ENCODE measurements around the gene HNRNPUL1. TPM values are rescaled to one million over a fixed set of nuclear protein-coding genes. Genes with fewer than 3 reads are reported as not detected.
A peak's percentile ranks its signal among the peaks of the same experiment; 100 is the strongest.

The HNRNPUL1 gene
- total RNA-seq: 79.3 TPM
- 123 TPM for polyA plus RNA-seq

- under 1% methylated on average over 55 of the region's 55 CpGs for WGBS
- H3K36me3 ChIP-seq (ENCODE audit: insufficient read depth): peaks cover 2% of the 10 kb centered on the region
Measured at GRCh38 chr19:41263850-41264580, at the start of gene HNRNPUL1. TSS of gene HNRNPUL1 (plus strand) at chr19:41264372. CDS start at chr19:41264504, 132 bp downstream.

GRCh38 chr19:41217741-41218140 is 46.4 kb upstream of the HNRNPUL1 start:
- H3K27ac ChIP-seq (ENCODE audit: low read depth): no peak overlapping the region
- H3K4me3 ChIP-seq (ENCODE audit: low read depth, low read length): no peak overlapping the region
- 62% methylated on average over 7 of the region's 7 CpGs for WGBS
- DNase-seq (ENCODE audit: extremely low spot score): no peak
- H3K36me3 ChIP-seq (ENCODE audit: insufficient read depth): no peaks in the 10 kb centered on the region
- no peaks in the 10 kb centered on the region for H3K4me1 ChIP-seq (ENCODE audit: insufficient read depth)

More at GRCh38 chr19:41263850-41264580, at the start of gene HNRNPUL1:
- Histone ChIP-seq H3K27ac (ENCODE audit: low read depth) (peak within 1 kb of the TSS; percentile 98), H3K4me1 (ENCODE audit: insufficient read depth) (peaks cover 2% of the 10 kb centered on the region), H3K4me3 (ENCODE audit: low read depth, low read length) (peak within 1 kb of the TSS; percentile 85)
- DNase-seq (ENCODE audit: extremely low spot score): peak; percentile 100

DNA sequence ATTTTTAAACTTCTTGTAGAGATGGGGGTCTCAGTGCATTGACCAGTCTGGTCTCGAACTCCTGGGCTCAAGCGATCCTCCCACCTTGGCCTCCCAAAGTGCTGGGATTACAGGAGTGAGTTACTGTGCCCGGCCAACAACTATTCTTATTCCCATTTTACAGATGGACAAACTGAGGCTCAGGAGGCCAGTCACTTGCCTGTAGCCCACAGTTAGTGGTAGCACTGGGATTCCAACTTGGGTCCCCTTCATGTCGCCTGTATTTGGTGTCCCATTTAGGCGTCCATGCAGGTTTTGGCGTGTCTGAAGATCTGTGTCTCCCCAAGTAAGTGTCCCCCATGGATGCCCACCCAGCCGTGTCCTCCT is 45.9 kb upstream of the HNRNPUL1 start:
- peak overlapping the region; percentile 94 for H3K27ac ChIP-seq (ENCODE audit: low read depth)
- H3K36me3 ChIP-seq (ENCODE audit: insufficient read depth): no peaks in the 10 kb centered on the region
- H3K4me1 ChIP-seq (ENCODE audit: insufficient read depth): no peaks in the 10 kb centered on the region
- peak overlapping the region; percentile 70 for H3K4me3 ChIP-seq (ENCODE audit: low read depth, low read length)
- WGBS: 61% methylated on average over 7 of the region's 7 CpGs
- DNase-seq (ENCODE audit: extremely low spot score): no peak

- Histone ChIP-seq H3K36me3 (ENCODE audit: insufficient read depth) (no peaks in the 10 kb centered on the region), H3K4me1 (ENCODE audit: insufficient read depth) (no peaks in the 10 kb centered on the region), H3K4me3 (ENCODE audit: low read depth, low read length) (peak within 1 kb of the TSS; percentile 70), H3K27ac (ENCODE audit: low read depth) (peak within 1 kb of the TSS; percentile 94)
- DNase-seq (ENCODE audit: extremely low spot score): peak; percentile 91
- 3% methylated on average over 32 of the region's 32 CpGs for WGBS
Measured at GRCh38 chr19:41218615-41219507, 45.3 kb upstream of the HNRNPUL1 start, which contains the start of gene AXL. TSS of gene AXL (plus strand) at chr19:41219223. CDS start at chr19:41219393, 170 bp downstream.

DNA sequence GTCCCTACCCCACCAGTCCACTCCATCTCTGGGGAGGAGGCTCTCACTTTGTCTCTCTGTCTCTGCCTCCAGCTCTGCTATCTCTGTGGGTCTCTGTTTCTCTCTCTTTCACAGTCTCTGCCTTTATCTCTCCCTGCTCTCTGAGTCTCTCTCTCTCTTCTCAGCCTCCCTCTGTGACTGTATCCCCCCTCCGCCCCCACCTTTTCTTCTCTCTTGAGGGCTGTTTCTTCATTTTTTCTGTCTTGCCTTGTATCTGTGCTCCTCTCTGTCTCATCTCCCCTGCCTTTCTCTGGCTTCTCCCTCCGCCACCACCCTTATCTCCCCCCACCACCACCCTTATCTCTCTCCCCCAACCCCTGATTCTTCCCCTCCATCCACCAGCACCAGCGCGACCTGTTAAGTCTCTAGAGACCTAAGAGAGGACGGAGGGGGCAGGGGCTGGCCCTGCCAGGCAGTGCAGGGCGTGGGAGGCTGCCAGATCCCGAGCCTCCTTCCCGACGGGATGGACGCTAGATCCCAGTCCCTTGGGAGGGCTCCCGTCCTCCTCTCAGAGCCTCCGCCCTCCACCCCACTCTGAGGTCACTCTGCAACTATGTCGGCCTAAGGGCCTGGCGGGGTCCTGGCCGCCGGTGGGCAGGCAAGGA is 44.1 kb upstream of the HNRNPUL1 start:
- no peaks in the 10 kb centered on the region for H3K36me3 ChIP-seq (ENCODE audit: insufficient read depth)
- DNase-seq (ENCODE audit: extremely low spot score): no peak
- peak overlapping the region; percentile 94 for H3K27ac ChIP-seq (ENCODE audit: low read depth)
- H3K4me3 ChIP-seq (ENCODE audit: low read depth, low read length): peak overlapping the region; percentile 70
- no peaks in the 10 kb centered on the region for H3K4me1 ChIP-seq (ENCODE audit: insufficient read depth)
- 16% methylated on average over 16 of the region's 16 CpGs for WGBS

DNA sequence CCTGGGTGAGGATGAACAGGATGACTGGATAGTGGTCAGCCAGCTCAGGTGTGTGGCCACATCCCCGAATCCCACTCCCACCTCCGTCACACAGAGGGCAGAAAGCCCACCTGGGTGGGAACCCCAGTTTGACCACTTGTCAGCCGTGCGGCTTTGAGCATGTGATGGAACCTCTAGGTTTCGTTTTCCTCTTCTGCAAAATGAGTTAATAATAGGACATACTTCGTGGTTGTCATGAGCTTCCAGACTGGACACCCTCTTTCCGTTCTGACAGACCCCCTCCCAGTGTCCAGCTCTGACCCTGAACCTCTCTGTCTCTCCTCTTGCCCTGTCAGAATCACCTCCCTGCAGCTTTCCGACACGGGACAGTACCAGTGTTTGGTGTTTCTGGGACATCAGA is 43.4 kb upstream of the HNRNPUL1 start:
- DNase-seq (ENCODE audit: extremely low spot score): no peak
- Histone ChIP-seq H3K36me3 (ENCODE audit: insufficient read depth) (no peaks in the 10 kb centered on the region), H3K4me3 (ENCODE audit: low read depth, low read length) (peak overlapping the region; percentile 70), H3K4me1 (ENCODE audit: insufficient read depth) (no peaks in the 10 kb centered on the region), H3K27ac (ENCODE audit: low read depth) (no peak overlapping the region)
- 63% methylated on average over 9 of the region's 9 CpGs for WGBS

- H3K27ac ChIP-seq (ENCODE audit: low read depth): no peak overlapping the region
Measured at GRCh38 chr19:41221514-41222205, 42.5 kb upstream of the HNRNPUL1 start.

GRCh38 chr19:41222240-41222639 is 41.9 kb upstream of the HNRNPUL1 start:
- Histone ChIP-seq H3K4me1 (ENCODE audit: insufficient read depth) (no peaks in the 10 kb centered on the region), H3K4me3 (ENCODE audit: low read depth, low read length) (no peak overlapping the region), H3K27ac (ENCODE audit: low read depth) (no peak overlapping the region), H3K36me3 (ENCODE audit: insufficient read depth) (no peaks in the 10 kb centered on the region)
- no peak for DNase-seq (ENCODE audit: extremely low spot score)
- WGBS: 85% methylated on average over 10 of the region's 10 CpGs

More at GRCh38 chr19:41221514-41222205, 42.5 kb upstream of the HNRNPUL1 start:
- no peak for DNase-seq (ENCODE audit: extremely low spot score)
- WGBS: 91% methylated on average over 20 of the region's 20 CpGs
- Histone ChIP-seq H3K4me1 (ENCODE audit: insufficient read depth) (no peaks in the 10 kb centered on the region), H3K4me3 (ENCODE audit: low read depth, low read length) (no peak overlapping the region), H3K36me3 (ENCODE audit: insufficient read depth) (no peaks in the 10 kb centered on the region)

- no peak for DNase-seq (ENCODE audit: extremely low spot score)
- WGBS: 46% methylated on average over 8 of the region's 8 CpGs
- H3K4me3 ChIP-seq (ENCODE audit: low read depth, low read length): no peak overlapping the region
- no peaks in the 10 kb centered on the region for H3K4me1 ChIP-seq (ENCODE audit: insufficient read depth)
- H3K36me3 ChIP-seq (ENCODE audit: insufficient read depth): no peaks in the 10 kb centered on the region
- H3K27ac ChIP-seq (ENCODE audit: low read depth): no peak overlapping the region
Measured at GRCh38 chr19:41223431-41224234, 40.5 kb upstream of the HNRNPUL1 start.

GRCh38 chr19:41224632-41225031 is 39.5 kb upstream of the HNRNPUL1 start:
- Histone ChIP-seq H3K4me1 (ENCODE audit: insufficient read depth) (no peaks in the 10 kb centered on the region), H3K4me3 (ENCODE audit: low read depth, low read length) (no peak overlapping the region), H3K27ac (ENCODE audit: low read depth) (no peak overlapping the region), H3K36me3 (ENCODE audit: insufficient read depth) (no peaks in the 10 kb centered on the region)
- 94% methylated on average over 7 of the region's 7 CpGs for WGBS
- DNase-seq (ENCODE audit: extremely low spot score): no peak

GRCh38 chr19:41225238-41226052 is 38.7 kb upstream of the HNRNPUL1 start:
- WGBS: 47% methylated on average over 29 of the region's 29 CpGs
- H3K4me1 ChIP-seq (ENCODE audit: insufficient read depth): no peaks in the 10 kb centered on the region

More at GRCh38 chr19:41225238-41226052, 38.7 kb upstream of the HNRNPUL1 start:
- no peak for DNase-seq (ENCODE audit: extremely low spot score)
- Histone ChIP-seq H3K4me3 (ENCODE audit: low read depth, low read length) (peak overlapping the region; percentile 38), H3K27ac (ENCODE audit: low read depth) (peak overlapping the region; percentile 84), H3K36me3 (ENCODE audit: insufficient read depth) (no peaks in the 10 kb centered on the region)
